Ovary (tissue), 9 donors: Measurements from ENCODE around the gene HLA-DQB1. TPM values are rescaled to one million over a fixed set of nuclear protein-coding genes. Genes with fewer than 3 reads are reported as not detected.
"Not testable (repeated sequence)": the region's sequence is repeated elsewhere in the genome, so short reads cannot be mapped to it uniquely, and the experiment has no call there.

ENCODE experiments used
- DNase-seq, 5 donors: peaks; one replicate each; pipeline ENCODE4 v3.0.0-alpha.2; 2019 to 2020
- H3K27ac ChIP-seq, 2 donors: fragments of 200-600 bp; one replicate each; pipeline versions ENCODE4 v1.5.1 to v1.8.0; 2019 to 2022
- H3K27me3 ChIP-seq: fragments of 200-600 bp; one replicate; pipeline ENCODE4 v1.8.0; 2022
- H3K36me3 ChIP-seq: fragments of 200-600 bp; sonication (generic); one replicate; pipeline ENCODE4 v1.5.1; 2019
- H3K4me1 ChIP-seq: one replicate; pipeline ENCODE4 v1.8.1; 2013; ENCODE audit warnings: mild to moderate bottlenecking, moderate library complexity; ENCODE audit not compliant: insufficient read depth
- H3K4me3 ChIP-seq: fragments of 200-600 bp; sonication (generic); one replicate; pipeline ENCODE4 v1.5.1; 2017
- H3K9me3 ChIP-seq, 2 donors: fragments of 200-600 bp in 1 of 2; sonication (generic) in 1 of 2; one replicate each; pipeline versions ENCODE4 v1.5.1 to v1.8.1; 2013 to 2019; ENCODE audit warnings: mild to moderate bottlenecking in 1 of 2, moderate library complexity in 1 of 2
- CTCF ChIP-seq, 3 donors: fragments of 450-650 bp in 2 of 3; fragments of 200-600 bp in 1 of 3; IDR thresholded peaks; one replicate each; pipeline versions ENCODE4 v1.5.1 to v1.8.0; 2016 to 2022; ENCODE audit warnings: antibody characterized with exemption in 3 of 3, mild to moderate bottlenecking in 1 of 3
- EP300 ChIP-seq: sonication (generic); formaldehyde crosslinking; IDR thresholded peaks from one replicate; pipeline ENCODE4 v1.6.1; 2017; ENCODE audit warnings: antibody characterized with exemption
- POLR2A ChIP-seq: fragments of 450-650 bp; IDR thresholded peaks from one replicate; pipeline ENCODE4 v1.6.1; 2017; ENCODE audit warnings: antibody characterized with exemption, mild to moderate bottlenecking, moderate library complexity
- WGBS, 3 donors: extraction: QIAGEN DNeasy Blood & Tissue Kit in 1 of 3; methylation state at CpG; one replicate each; pipeline versions ENCODE4 v1.1.5 to v1.1.7; 2013 to 2017; 5-methylcytosine and 5-hydroxymethylcytosine counted together
- intact Hi-C, 4 donors: fragments of 100-400 bp; cut with DNase I; formaldehyde crosslinking; loops; one replicate each; pipeline versions ENCODE4 v1.11.0 to v1.15.1; 2022 to 2023
- polyA plus RNA-seq, 2 donors: library from polyadenylated mRNA; stranded (reverse); fragments of 200-250 nt in 1 of 2; fragments of 350-450 nt in 1 of 2; fragmentation: Illumina TruSeq in 1 of 2; extraction: RNeasy Lipid Tissue Mini Kit (QIAGEN cat#74804) in 1 of 2; gene quantifications; one replicate each; pipeline ENCODE4 v1.2.3, GENCODE V29; 2013 to 2014
- total RNA-seq, 7 donors: library from RNA; depleted of rRNA in 2 of 7; stranded (reverse); fragments of >200 nt in 2 of 7; fragmentation: NEBNext Ultra II Directional in 3 of 7; extraction: Animal tissue kit (Norgen Biotek cat#: 25700) in 3 of 7; gene quantifications; one replicate each; pipeline versions ENCODE4 v1.1.0 to v1.2.4, GENCODE V29; 2016 to 2023
- donor health status: DM: no; HTN: no; CAD: no; lungs with moderate emphysema.
- donor health status: DM: no; HTN: no; CAD: no.
- donor health status: Bipolar disorder and iron deficiency.
- donor health status: DM: yes; HTN: yes; CAD: no.
- donor health status: DM: no; HTN: no; CAD: no.
- donor health status: DM: yes; HTN: yes; CAD: no.

HLA-DQB1 gene
- total and polyA plus RNA-seq, 9 donors, result 0.36 to 28.5 (median 7.7) TPM

DNA sequence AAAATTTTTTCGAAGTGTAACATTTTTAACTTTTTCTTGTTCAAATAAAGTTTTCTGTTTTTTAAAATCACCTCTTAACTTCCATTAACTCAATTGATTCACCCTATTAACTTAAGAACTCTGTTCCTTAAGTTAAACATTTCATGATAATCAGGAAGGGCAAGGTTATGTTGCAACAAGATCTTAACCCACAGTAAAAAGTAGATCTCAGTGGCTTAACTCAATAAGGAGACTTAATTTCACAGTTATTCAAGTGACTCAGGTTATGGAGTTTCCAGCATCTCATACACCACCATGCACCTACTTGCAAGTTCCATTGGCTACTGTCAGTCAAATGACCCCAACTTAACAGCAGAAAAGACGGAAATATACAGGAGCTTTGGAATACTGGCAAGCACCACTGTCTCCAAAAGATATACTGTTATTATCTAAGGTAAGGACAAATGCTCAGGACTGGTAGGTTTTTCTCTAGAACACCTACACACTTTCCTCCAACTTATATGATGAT, 11.2 kb downstream of the HLA-DQB1 start:
- Histone ChIP-seq H3K4me3 (no peak overlapping the region), H3K36me3 (no peaks in the 10 kb centered on the region), H3K9me3 (no peaks in the 10 kb centered on the region), H3K27me3 (no peaks in the 10 kb centered on the region), H3K27ac (no peak overlapping the region), H3K4me1 (no peaks in the 10 kb centered on the region)
- TF ChIP-seq CTCF (IDR thresholded peaks at IDR 0.05), result no peak
- no peak for TF ChIP-seq EP300
- TF ChIP-seq POLR2A, result no peak
- no peak for DNase-seq
- 2 to 87% (median 58%) methylated on average over 2 of the region's 2 CpGs for WGBS, 3 donors
- intact Hi-C loops, result no loop called here

DNA sequence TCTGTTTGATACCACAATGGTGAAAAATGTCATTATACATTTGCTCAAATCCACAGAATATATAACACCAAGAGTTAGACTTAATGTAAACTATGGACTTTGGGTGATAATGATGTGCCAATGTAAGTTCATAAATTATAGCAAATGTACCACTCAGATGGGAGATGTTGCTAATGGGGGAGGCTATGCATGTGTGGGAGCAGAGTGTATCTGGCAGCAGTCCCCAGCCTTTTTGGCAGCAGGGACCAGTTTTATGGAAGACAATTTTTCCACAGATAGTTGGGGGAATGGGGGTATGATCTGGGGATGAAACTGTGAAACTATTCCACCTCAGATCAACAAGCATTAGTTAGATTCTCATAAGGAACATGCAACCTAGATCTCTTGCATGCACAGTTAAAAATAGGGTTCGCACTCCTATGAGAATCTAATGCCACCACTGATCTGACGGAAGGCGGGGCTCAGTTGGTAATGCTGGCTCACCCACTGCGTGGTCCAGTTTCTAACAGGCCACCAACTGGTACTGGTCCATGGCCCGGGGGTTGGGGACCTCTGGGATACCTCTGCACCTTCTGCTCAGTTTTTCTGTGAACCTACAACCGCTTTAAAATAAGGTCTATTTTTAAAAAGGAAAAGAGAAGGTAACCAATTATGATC, 21.3 kb downstream of the HLA-DQB1 start:
- WGBS, 3 donors, result 38 to 94% (median 72%) methylated on average over 6 of the region's 6 CpGs
- intact Hi-C loops, result no loop called here

GRCh38 chr6:32643904-32644303, 22.6 kb downstream of the HLA-DQB1 start:
- 28 to 85% (median 67%) methylated on average over 4 of the region's 4 CpGs for WGBS, 3 donors
- Histone ChIP-seq H3K9me3 (no peaks in the 10 kb centered on the region), H3K27me3 (no peaks in the 10 kb centered on the region), H3K4me3 (no peak overlapping the region), H3K36me3 (no peaks in the 10 kb centered on the region), H3K4me1 (no peaks in the 10 kb centered on the region), H3K27ac (no peak overlapping the region)
- intact Hi-C loops, result no loop called here
- DNase-seq, result no peak
- TF ChIP-seq POLR2A, result no peak
- TF ChIP-seq CTCF (IDR thresholded peaks at IDR 0.05), result no peak
- TF ChIP-seq EP300, result no peak

More for the DNA sequence above, 21.3 kb downstream of the HLA-DQB1 start:
- Histone ChIP-seq H3K9me3 (no peaks in the 10 kb centered on the region), H3K36me3 (no peaks in the 10 kb centered on the region), H3K27ac (no peak overlapping the region), H3K4me1 (no peaks in the 10 kb centered on the region), H3K4me3 (no peak overlapping the region), H3K27me3 (no peaks in the 10 kb centered on the region)
- no peak for DNase-seq
- TF ChIP-seq EP300 (no peak), CTCF (IDR thresholded peaks at IDR 0.05) (no peak), POLR2A (no peak)

DNA sequence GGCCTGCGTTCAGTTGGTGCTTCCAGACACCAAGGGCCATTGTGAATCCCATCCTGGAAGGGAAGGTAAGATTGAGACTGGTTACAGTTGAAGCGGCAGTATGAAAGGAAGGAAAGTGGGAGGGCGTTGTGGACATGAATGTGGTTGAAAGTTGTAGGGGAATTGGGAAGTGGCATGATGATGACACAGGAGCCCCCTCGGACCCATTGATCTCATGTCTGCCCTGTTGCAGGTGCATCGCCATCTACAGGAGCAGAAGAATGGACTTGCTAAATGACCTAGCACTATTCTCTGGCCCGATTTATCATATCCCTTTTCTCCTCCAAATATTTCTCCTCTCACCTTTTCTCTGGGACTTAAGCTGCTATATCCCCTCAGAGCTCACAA, 23.7 kb downstream of the HLA-DQB1 start:
- Histone ChIP-seq H3K9me3 (no peaks in the 10 kb centered on the region), H3K4me3 (no peak overlapping the region), H3K4me1 (no peaks in the 10 kb centered on the region), H3K27me3 (no peaks in the 10 kb centered on the region), H3K36me3 (no peaks in the 10 kb centered on the region), H3K27ac (no peak overlapping the region)
- WGBS, 3 donors, result 25 to 76% (median 72%) methylated on average over 4 to 6 of the region's 6 CpGs
- no peak for DNase-seq
- TF ChIP-seq POLR2A, result no peak
- no peak for TF ChIP-seq CTCF (IDR thresholded peaks at IDR 0.05)
- TF ChIP-seq EP300, result no peak
- intact Hi-C loops, result no loop called here

DNA sequence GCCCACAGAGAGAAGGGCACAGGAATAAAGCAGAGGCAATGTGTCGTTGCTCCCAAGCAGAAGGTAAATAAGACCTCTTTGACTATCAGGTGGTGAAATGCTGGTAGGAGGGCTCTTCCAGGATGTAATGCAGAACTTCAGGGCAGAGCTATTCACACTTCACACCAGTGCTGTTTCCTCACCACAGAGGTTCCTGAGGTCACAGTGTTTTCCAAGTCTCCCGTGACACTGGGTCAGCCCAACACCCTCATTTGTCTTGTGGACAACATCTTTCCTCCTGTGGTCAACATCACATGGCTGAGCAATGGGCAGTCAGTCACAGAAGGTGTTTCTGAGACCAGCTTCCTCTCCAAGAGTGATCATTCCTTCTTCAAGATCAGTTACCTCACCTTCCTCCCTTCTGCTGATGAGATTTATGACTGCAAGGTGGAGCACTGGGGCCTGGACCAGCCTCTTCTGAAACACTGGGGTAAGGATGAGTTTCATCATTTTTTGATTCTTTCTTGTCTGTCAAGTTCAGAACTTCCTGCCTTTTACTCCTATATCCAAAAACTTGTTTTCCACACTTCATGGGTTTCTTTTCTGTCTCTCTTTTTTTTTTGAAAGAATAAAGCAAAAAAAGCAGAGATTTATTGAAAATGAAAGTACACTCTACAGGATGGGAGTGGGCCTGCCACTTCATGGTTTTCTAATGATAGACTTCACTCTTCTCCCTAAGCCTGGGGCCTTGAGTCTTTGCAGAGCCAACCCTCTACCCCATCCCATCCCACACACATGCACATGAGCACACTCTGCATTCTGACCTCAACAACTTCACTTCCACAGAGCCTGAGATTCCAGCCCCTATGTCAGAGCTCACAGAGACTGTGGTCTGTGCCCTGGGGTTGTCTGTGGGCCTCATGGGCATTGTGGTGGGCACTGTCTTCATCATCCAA, 24.4 kb downstream of the HLA-DQB1 start:
- H3K27me3 ChIP-seq, H3K4me1 ChIP-seq, DNase-seq, H3K4me3 ChIP-seq, H3K36me3 ChIP-seq, H3K9me3 ChIP-seq, H3K27ac ChIP-seq, intact Hi-C loops: not testable (repeated sequence)
- WGBS, 3 donors, result 35 to 86% (median 81%) methylated on average over 2 of the region's 2 CpGs
